Cardiac septum (tissue), 1 donor: ENCODE results near the gene IFNA13. TPM values are rescaled to one million over a fixed set of nuclear protein-coding genes. Genes with fewer than 3 reads are reported as not detected.
"Not testable (repeated sequence)": the region's sequence is repeated elsewhere in the genome, so short reads cannot be mapped to it uniquely, and the experiment has no call there.

Experiments used
- DNase-seq: peaks from one replicate; pipeline ENCODE4 v3.0.0-alpha.2; 2020; ENCODE audit warnings: low spot score
- intact Hi-C: fragments of 100-400 bp; cut with DNase I; formaldehyde crosslinking; loops from one replicate; pipeline ENCODE4 v1.14.0; 2022
- total RNA-seq: library from RNA; stranded (reverse); fragmentation: NEBNext Ultra II Directional; extraction: Animal tissue kit (Norgen Biotek cat#: 25700); gene quantifications from one replicate; pipeline ENCODE4 v1.2.1, GENCODE V29; 2021
- donor health status: DM: no; HTN: no; CAD: no.

The IFNA13 gene
- total RNA-seq, 1 donor from 2014 or later = not detected

DNA sequence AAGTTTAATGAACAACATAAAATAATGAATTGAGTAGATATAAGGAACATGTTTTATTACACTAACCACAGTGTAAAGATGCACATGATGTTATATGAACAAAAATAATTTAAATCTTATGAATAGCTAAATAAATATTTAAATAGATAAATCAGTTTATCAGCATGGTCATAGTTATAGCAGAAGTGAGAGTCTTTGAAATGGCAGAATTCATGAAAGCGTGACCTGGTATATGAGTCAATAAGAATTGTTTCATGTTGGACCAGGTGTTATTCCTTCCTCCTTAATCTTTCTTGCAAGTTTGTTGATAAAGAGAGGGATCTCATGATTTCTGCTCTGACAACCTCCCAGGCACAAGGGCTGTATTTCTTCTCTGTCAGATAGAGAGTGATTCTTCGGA is 688 bp downstream of the IFNA13 start:
- DNase-seq, intact Hi-C loops: not testable (repeated sequence)

DNA sequence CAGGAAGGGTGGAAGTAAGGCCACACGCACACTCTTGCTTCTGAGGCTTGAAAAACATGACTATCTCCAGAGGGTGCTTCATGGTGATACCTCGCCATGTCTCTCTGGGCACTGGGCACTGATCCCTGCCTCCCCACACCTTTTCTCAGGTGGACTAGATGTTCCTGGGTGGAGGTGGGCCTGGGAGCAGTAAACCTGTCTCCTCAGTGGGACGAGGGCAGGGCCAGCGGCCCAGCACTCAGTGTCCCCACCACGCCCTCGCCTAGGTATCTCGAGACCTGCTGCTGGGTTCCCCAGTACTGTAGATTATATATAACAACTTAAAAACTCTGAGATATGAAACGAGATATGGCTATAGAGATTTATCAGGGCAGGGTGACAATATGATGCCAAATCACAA is 5.6 kb downstream of the IFNA13 start:
- no peak for DNase-seq
- intact Hi-C loops = no loop called here

- intact Hi-C loops = no loop called here
- no peak for DNase-seq
These were observed 10.1 kb downstream of the IFNA13 start for GRCh38 chr9:21357479-21358460.

DNA sequence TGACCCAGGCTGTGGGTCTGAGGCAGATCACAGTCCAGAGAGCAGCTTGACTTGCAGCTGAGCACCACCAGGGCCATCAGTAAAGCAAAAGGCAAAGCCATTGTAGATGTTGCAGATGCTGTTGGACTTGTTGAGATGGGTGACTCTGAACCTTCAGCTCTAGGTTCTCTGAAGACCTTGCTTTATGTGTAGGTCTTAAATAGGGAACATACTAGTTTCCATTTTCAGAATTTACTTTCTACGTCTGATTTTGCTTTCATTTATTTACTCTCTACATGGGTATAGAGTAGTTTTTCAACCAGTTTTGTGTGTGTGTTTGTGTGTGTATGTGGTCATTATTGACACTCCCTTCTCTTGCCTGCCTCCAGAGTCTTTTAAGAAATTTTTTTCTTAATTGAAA is 17.1 kb downstream of the IFNA13 start, which contains the start of gene IFNA6:
IFNA6 (minus strand) TSS at position 101 of the 400 bp plus-strand sequence; CDS start at position 101, 0 bp downstream.
- intact Hi-C loops = no loop called here
- DNase-seq = no peak

DNA sequence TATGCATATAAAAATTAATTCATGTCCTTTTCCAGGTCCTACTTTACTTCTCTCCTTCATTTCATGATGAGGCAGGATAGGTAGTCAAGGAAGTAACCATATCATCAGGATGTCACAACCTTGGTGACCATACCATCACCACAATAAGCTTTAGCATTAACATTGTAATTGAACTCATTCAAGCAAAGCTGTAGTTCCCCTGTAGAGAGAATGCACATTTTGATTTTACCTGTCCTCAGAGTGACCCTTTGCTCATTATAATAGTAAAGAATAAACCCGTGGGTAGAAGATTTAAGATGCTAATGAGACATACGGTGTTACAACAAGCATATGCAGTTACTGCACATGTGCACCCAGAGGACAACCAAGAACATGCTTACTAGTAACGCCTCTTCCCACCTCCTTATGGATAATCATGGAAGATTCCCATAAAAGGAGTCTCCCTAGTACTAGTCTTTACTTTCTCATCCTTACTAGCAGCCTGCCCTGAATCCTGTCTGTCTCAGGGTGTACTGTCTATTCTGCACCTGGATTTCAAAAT is 19.4 kb downstream of the IFNA13 start:
- no peak for DNase-seq
- intact Hi-C loops = no loop called here

GRCh38 chr9:21340735-21341134 is 27.1 kb downstream of the IFNA13 start:
- intact Hi-C loops = no loop called here
- no peak for DNase-seq

DNA sequence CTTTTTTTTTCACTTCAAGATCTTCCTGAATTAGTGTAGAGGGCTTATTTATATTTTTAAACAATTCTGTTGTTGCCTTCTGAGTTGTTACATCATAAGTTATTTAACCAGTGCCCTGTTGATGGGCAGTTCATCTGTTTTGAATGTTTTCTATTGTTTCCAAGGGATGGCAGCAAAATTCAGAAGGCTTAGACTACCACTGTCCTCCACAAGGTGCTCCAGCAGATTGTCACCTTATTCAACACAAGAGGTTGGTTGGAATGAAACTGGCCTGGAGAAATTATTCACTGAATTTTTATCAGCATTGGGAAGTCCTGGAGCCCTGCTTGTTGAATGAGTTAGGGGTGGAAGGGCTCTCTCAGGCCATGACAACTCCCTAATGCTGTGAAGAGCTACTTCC is 31.4 kb downstream of the IFNA13 start:
- DNase-seq = no peak
- intact Hi-C loops = no loop called here

GRCh38 chr9:21334701-21335632 is 32.9 kb downstream of the IFNA13 start, which contains the start of gene KLHL9:
TSS of gene KLHL9 (minus strand) at chr9:21335404. CDS start at chr9:21334859, 545 bp downstream.
- intact Hi-C loops = loop anchor here (5.0 kb wide), 1 partner anchor 467 kb away; the partner anchor contains the start of gene MTAP

GRCh38 chr9:21333226-21333625 is 34.6 kb downstream of the IFNA13 start:
- no peak for DNase-seq
- intact Hi-C loops = loop anchor here (5.0 kb wide), 1 partner anchor 469 kb away; the partner anchor contains the start of gene MTAP

More at GRCh38 chr9:21334701-21335632, 32.9 kb downstream of the IFNA13 start, which contains the start of gene KLHL9:
- peak; percentile 96 for DNase-seq

DNA sequence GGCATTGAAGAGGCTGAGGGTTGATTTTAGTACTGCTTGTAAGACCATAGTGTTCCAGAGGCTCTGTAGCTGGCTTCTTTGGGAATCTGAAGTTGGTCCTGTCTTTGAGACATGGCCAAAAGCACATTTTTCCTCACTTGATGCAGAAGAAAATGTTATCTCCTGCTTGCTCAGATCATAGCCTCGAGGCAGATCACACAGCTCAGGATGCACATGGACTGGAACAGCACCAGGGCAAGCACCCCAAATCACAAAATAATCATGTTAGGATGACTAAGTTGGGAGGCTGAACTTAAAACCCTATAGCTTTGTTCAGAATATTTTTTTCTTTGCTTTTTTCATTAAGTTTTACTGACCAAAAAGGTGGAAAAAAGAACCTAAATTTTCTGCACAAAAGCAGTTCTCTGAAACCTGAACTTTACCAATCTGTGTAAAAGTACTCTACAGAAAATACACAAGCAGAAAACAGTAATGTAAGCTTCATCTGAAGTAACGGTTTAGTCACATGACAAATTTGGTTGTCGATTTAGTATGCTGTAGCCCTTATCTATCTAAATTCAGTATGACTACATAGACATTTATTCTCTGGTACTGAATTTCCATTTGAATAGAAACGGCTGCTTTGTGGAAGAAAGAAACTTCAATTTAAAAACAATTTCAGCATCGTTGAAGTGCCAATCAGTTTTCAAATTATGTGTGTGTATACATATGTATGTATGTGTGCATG is 36.0 kb downstream of the IFNA13 start:
- intact Hi-C loops = loop anchor here (5.0 kb wide), 1 partner anchor 470 kb away; the partner anchor contains the start of gene MTAP
- no peak for DNase-seq

GRCh38 chr9:21326526-21327139 is 41.2 kb downstream of the IFNA13 start:
- intact Hi-C loops = no loop called here
- DNase-seq = no peak

DNA sequence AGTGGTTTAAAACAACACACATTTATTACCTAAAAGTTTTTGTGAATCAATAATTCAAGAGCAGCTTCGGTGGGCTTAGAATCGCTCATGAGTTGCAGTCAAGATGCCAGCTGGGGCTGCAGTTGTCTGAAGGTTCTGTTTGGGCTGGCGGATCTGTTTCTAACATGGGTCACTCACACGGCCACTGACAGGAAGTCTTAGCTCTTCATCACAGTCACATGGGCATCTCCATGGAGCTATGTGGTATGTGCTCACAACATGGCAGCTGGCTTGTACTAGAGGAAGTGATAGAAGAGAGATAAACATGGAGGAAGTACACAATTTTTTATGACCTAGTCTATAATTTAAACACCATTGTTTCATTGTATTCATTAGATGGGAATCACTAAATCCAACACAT is 43.8 kb downstream of the IFNA13 start:
- DNase-seq = no peak
- intact Hi-C loops = loop anchor here (5.0 kb wide), 2 partner anchors 73 to 463 kb away; no protein-coding TSS in a partner anchor

- intact Hi-C loops = loop anchor here (5.0 kb wide), 2 partner anchors 74 to 464 kb away; no protein-coding TSS in a partner anchor
- no peak for DNase-seq
These were observed 44.9 kb downstream of the IFNA13 start for GRCh38 chr9:21322911-21323461.

DNA sequence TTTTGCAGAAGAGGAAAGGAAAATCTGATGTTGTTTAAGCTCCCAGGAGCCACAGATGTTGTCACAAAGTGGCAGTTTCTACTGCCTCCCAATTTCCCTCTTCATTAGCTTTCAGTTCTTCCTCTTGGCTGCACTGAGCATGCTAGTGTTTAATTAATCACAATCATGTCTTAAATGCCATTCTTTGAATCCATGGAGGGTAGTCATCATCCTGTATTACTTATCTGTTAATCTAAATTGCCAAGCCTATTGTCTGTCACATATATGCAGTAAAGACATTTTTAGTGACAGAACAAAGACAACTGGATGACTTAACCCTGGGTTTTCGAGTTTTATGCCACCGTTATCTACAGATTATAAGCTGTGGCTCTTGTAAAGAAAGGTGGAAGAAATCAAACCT is 47.4 kb downstream of the IFNA13 start:
- intact Hi-C loops = loop anchor here (5.0 kb wide), 2 partner anchors 77 to 467 kb away; no protein-coding TSS in a partner anchor
- no peak for DNase-seq

GRCh38 chr9:21317956-21318923 is 49.6 kb downstream of the IFNA13 start:
- intact Hi-C loops = no loop called here
- DNase-seq = no peak
